Measurements from ENCODE around the gene RPL28.

DNA sequence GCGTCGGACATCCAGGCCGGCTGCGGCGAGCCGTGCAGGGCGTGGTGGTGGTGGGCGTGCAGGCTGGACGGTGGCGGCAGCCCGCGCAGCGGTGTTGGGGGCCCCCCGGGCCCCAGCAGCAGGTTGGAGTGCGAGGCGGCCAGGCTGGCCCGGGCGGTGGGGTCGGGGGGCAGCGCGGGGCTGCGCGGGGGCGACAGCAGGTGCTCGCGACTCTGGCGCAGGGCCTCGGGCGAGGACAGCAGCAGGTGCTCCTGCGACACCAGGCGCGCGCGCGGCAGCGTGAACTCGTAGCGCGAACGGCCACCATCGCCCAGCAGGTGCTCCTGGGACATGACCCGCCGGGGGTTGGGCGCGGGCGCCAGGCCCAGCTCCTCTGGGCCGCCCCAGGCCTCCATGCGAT is 47.6 kb downstream of the RPL28 start:
- TF ChIP-seq CTCF (IDR thresholded peaks at IDR 0.05) (no peak), POLR2A (IDR thresholded peaks at IDR 0.05) (no peak)
